Adipose tissue (tissue), 3 donors: ENCODE results near the gene WDR55. TPM values are rescaled to one million over a fixed set of nuclear protein-coding genes. Genes with fewer than 3 reads are reported as not detected.
A peak's percentile ranks its signal among the peaks of the same experiment; 100 is the strongest.
"Not testable (repeated sequence)": the region's sequence is repeated elsewhere in the genome, so short reads cannot be mapped to it uniquely, and the experiment has no call there.

ENCODE experiments used
- H3K27ac ChIP-seq: one replicate; pipeline ENCODE4 v1.5.1; 2013; ENCODE audit warnings: low read depth, low read length
- WGBS, 3 donors: extraction: QIAGEN DNeasy Blood & Tissue Kit; methylation state at CpG; one replicate each; pipeline ENCODE4 v1.1.7; 2013; 5-methylcytosine and 5-hydroxymethylcytosine counted together
- polyA plus RNA-seq, 3 donors: library from polyadenylated mRNA; stranded (reverse); fragments of 200-250 nt; gene quantifications; one replicate each; pipeline ENCODE4 v1.2.3, GENCODE V29; 2013
- donor health status: healthy with polysubstance abuse.
- donor health status: Bipolar disorder and iron deficiency.
- donor health status: healthy.

Gene WDR55
- polyA plus RNA-seq, 3 donors = 12.1 to 16.9 (median 15.7) TPM

DNA sequence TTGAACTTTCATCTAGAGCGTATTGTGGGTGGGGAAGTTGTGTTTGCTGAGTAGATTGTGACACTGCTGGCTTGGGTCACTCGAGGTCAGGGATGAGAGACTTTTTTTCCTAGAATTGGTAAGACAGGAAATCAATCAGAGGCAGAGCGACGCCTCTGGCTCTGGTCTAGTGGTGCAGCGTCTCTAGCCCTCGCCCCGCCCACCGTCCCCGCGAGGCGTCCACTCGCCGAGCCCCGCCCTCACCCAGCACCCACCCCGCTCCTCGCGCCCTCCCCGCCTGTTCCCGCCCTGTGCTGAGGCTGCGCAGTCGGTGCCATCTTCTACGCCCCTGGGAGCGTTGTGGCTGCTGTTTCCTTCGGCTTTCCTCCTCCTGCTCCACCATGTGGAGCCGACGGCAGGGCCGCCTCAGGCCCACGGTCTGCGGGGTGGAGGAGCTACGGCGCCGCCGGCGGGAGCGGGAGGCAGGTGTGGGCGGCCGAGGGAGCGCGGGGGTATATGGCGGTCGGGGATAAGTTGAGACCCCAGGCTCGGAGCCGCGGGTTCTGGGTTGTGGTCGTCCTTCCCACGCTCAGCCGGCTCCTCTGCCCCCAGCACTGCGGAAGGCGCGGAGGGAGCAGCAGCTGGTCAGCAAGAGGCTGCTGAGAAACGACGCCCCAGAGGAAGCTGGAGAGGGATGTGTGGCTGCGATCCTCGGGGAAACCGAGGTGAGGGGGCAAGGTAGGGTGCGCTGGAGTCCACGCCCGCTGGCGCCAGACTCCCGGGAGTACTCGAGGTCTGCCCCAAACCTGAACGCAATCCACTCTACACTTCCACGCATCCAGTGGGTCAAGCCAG is 25.3 kb upstream of the WDR55 start, which contains the start of gene TMCO6:
Gene TMCO6, plus strand, starts transcription at position 304 of the 834 bp plus-strand sequence. Its CDS starts 77 bp downstream, at position 381.
- peak within 1 kb of the TSS; percentile 41 for H3K27ac ChIP-seq
- WGBS, 3 donors = 0 to 1% (median 0%) methylated on average over 57 to 63 of the region's 63 CpGs

DNA sequence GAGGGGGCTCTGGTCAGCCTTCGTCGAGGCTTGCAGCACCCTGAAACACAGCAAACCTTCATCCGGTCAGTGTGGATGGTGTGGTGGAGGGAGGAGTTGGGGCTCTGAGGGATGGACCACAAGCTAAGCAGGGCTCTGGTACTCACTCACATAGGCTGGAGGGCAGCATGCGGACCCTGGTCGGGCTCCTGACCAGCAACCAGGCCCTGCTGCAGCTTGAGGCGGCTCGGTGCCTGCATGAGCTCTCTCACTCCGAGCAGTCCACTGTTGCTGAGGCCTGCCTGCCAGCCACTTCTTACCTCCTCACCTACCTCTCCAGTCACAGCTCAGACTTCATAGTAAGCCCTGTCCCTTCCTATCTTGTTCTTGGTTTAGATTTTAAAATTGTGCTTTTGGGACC is 23.0 kb upstream of the WDR55 start:
- 89 to 91% (median 90%) methylated on average over 8 of the region's 8 CpGs for WGBS, 3 donors
- H3K27ac ChIP-seq = no peak overlapping the region

- WGBS, 3 donors = 54 to 70% (median 57%) methylated on average over 3 of the region's 3 CpGs
- no peak overlapping the region for H3K27ac ChIP-seq
These were observed 22.0 kb upstream of the WDR55 start for GRCh38 chr5:140642718-140643117.

DNA sequence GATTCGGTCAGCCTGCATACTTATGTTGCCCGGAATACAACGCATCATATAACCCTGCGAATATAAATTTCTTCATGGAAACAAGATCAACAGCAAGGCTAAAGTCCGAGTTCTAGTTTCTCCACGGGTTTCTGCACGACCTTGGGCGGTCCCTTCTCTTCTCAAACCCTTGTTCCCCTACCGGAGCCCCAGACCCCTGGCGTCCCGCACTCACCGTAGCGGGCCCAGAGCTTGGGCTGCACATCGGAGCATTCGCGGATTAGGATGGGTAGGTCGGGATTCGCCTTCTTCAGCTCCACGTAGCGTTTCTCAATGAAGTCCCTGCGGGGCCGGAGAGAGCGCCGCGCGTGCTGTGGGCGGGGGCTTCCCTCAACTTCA is 17.7 kb upstream of the WDR55 start:
- 0 to 1% (median 1%) methylated on average over 27 of the region's 27 CpGs for WGBS, 3 donors
- H3K27ac ChIP-seq = no peak overlapping the region

- whole genome bisulfite sequencing, 3 donors = 97% methylated on average over 17 of the region's 17 CpGs
- H3K27ac ChIP-seq = no peak overlapping the region
These were observed 5.8 kb upstream of the WDR55 start for GRCh38 chr5:140658870-140659269.

- WGBS, 3 donors = 86 to 92% (median 89%) methylated on average over 6 of the region's 6 CpGs
- H3K27ac ChIP-seq = not testable (repeated sequence)
These were observed 4.3 kb upstream of the WDR55 start for GRCh38 chr5:140660371-140660770.

GRCh38 chr5:140664030-140664358 is 710 bp upstream of the WDR55 start:
- H3K27ac ChIP-seq = peak overlapping the region; percentile 71
- WGBS, 3 donors = 2 to 15% (median 11%) methylated on average over 17 to 18 of the region's 18 CpGs

GRCh38 chr5:140671035-140671434 is 6.3 kb downstream of the WDR55 start:
- not testable (repeated sequence) for H3K27ac ChIP-seq
- 92 to 98% (median 92%) methylated on average over 3 to 4 of the region's 4 CpGs for WGBS, 3 donors

DNA sequence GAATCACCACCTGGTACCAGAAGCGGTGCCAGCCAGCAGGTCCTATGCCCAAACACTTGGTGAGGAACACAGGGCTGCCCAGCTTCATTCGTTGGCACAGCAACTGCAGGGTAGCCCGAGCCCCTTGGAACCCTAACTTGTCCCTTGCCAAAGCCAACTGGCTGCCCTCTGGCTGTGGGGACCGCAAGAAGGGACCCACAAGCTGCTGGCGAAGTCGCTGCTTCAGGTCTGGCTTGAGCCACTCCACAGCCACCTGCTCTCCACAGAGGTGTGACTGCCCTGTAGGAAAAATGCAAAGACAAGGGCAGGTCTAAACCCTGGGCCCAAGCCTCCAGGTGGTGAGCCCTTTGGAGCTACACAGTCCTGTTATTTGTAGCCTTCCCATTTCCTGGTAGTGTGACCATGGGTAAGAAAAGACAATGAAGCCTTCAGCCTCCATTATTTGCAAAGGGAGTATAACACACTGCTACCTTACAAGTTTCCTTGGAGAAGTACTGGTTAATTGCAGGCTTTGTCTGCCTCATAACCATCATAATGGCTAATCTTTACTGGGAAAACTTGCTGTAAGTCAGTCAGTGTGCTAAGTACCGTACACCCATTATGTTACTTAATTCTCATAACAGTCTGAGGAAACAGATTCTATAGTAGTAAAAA is 6.9 kb downstream of the WDR55 start:
- 96 to 99% (median 97%) methylated on average over 5 to 6 of the region's 7 CpGs for WGBS, 3 donors

GRCh38 chr5:140672455-140673186 is 7.9 kb downstream of the WDR55 start:
- WGBS, 3 donors = 48 to 72% (median 69%) methylated on average over 67 to 70 of the region's 70 CpGs
- no peak overlapping the region for H3K27ac ChIP-seq

More for the DNA sequence above, 6.9 kb downstream of the WDR55 start:
- H3K27ac ChIP-seq = no peak overlapping the region

- WGBS, 3 donors = 85 to 92% (median 89%) methylated on average over 33 to 45 of the region's 45 CpGs
- H3K27ac ChIP-seq = no peak within 1 kb of the TSS
These were observed 8.7 kb downstream of the WDR55 start, which contains the start of gene DND1 for GRCh38 chr5:140673187-140673976. DND1 (minus strand) TSS chr5:140673576; CDS start chr5:140673542, 34 bp downstream.

GRCh38 chr5:140674211-140674610 is 9.5 kb downstream of the WDR55 start:
- WGBS, 3 donors = 85 to 86% (median 85%) methylated on average over 2 of the region's 2 CpGs
- H3K27ac ChIP-seq = no peak overlapping the region

DNA sequence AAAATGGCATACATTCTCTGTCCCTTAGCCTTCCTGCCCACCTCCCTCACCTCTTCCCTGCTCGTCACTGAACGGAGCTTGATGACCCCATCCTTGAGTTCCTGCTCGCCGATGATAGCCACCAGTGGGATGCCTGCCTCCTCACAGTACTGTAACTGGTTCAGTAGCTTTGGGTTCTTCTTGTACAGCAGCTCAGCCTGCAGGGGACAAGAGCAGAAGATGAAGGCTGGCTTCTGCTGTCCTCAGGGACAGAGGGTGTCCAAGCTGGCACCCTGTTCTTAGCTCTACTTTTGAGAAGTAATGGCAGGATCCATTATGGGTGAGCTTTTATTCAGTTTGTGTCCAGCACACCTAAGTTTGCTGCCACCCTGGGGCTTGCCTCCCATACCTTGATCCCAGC is 9.9 kb downstream of the WDR55 start:
- WGBS, 3 donors = 91 to 94% (median 92%) methylated on average over 4 of the region's 4 CpGs

GRCh38 chr5:140677947-140678346 is 13.2 kb downstream of the WDR55 start:
- H3K27ac ChIP-seq = no peak overlapping the region
- WGBS, 3 donors = 78 to 96% (median 94%) methylated on average over 3 of the region's 3 CpGs

More for the DNA sequence above, 9.9 kb downstream of the WDR55 start:
- no peak overlapping the region for H3K27ac ChIP-seq

- 96 to 98% (median 97%) methylated on average over 7 of the region's 7 CpGs for WGBS, 3 donors
These were observed 14.3 kb downstream of the WDR55 start for GRCh38 chr5:140678993-140679392.

DNA sequence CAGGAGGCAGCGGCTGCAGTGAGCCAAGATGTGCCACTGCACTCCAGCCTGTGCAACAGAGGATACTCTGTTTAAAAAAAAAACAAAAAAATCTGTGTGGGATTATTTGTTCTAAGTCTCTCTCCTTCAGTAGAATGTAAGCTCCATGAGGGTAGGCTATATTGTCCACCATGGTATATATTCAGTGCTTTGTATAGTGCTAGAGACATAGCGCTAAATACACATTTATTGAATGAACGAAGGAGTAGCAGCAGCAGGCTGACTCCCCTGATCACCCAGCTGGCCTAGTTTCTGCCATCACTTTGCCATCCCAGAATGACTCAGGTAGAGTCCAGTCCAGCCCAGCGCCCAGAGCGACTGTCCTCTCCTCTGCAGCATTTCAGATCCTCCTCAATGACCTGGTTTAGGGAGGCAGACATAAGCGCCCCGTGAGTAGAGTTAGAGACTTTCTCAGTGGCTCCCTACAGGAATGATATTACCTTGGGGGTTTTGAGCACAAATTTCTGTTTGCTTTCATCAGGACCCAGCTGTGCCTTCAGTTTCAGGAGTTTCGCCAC is 25.8 kb downstream of the WDR55 start:
- no peak overlapping the region for H3K27ac ChIP-seq
- WGBS, 3 donors = 44 to 59% (median 57%) methylated on average over 8 of the region's 8 CpGs

More at GRCh38 chr5:140678993-140679392, 14.3 kb downstream of the WDR55 start:
- H3K27ac ChIP-seq = no peak overlapping the region

DNA sequence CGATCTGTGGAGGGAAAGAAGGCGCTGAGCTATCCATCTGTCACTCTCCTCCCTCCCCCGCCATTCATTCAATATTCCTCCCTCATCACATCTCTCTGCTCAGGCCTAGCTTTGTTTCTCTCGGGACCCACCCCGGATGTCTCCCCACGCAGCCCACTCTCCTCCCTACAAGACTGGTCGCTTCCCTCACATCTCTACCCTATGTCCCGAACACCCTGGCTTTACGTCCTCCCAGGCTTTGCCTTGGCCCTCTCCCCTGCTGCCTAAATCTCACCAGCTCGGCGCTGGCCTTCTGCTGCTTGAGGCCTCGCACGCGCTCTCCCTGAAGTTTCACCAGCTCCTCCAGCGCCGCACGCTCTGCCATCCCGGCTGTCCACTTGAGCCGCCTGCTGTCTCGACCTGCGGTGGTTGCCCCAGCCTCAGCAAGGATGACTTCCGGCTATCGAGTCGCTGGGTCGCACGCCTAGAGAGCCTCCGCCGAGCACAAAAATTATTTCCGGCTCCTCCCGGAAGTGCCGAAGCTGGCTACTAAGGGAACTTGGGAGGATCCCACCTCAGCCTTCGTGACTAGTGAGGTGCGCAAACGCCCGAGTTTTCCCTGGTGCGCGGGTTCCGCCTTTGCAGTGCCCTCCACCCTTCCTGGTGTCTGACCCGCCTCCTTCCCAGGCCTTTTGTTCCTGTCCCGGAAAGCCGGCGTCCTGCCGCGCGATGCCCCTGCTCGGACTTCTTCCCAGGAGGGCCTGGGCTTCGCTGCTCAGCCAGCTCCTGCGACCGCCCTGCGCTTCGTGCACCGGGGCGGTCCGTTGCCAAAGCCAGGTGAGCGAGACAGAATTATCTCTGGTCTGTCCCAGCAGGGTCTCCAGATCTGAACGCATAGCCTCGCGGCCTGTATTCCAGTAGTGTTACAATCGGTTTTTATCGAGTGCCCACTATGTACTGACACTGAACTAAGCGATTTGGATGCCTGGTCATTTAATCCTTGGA is 26.5 kb downstream of the WDR55 start, which contains the start of the genes HARS1 and HARS2:
Gene HARS1, minus strand, starts transcription at position 430 of the 984 bp plus-strand sequence. Its CDS starts 66 bp downstream, at position 364.
Gene HARS2, plus strand, starts transcription at position 515 of the 984 bp plus-strand sequence. Its CDS starts 194 bp downstream, at position 709.
- 0 to 1% (median 1%) methylated on average over 61 of the region's 61 CpGs for WGBS, 3 donors
- H3K27ac ChIP-seq = no peak within 1 kb of the TSS
